ENCODE measurements around the gene FKBP11. TPM values are rescaled to one million over a fixed set of nuclear protein-coding genes. Genes with fewer than 3 reads are reported as not detected.

Gene FKBP11
- total RNA-seq, 1 experiment from 2014 or later, result 21.1 TPM

- intact Hi-C loops (cut with micrococcal nuclease; ENCODE audit: unreplicated experiment), result no loop called here
- no peak overlapping the region for H3K27ac ChIP-seq (ENCODE audit: low read length)
- no peak for TF ChIP-seq TCF7L2 (IDR thresholded peaks at IDR 0.05; ENCODE audit: low read depth, low read length)
- no peak for TF ChIP-seq CTCF (IDR thresholded peaks at IDR 0.05)
- no peak for TF ChIP-seq REST (IDR thresholded peaks at IDR 0.05; ENCODE audit: insufficient read depth in 1 of 2, low read depth in 2 of 2, low read length in 1 of 2)
- no peak for TF ChIP-seq POLR2AphosphoS5 (IDR thresholded peaks at IDR 0.05; ENCODE audit: low read depth, low read length)
- TF ChIP-seq SIN3A (IDR thresholded peaks at IDR 0.05; ENCODE audit: borderline replicate concordance, insufficient read depth, low read depth, low read length), result no peak
- no TSS peak for BruUV-seq (replicated peaks)
- ChIA-PET CTCF (no interaction called here), POLR2A (no interaction called here)
- H3K36me3 ChIP-seq (ENCODE audit: control insufficient read depth, insufficient read depth, low read length), result peaks cover 6% of the 10 kb centered on the region; the same call in 1 of the 2 replicates
- H3K9me3 ChIP-seq (ENCODE audit: control insufficient read depth, insufficient read depth, low read depth, low read length), result no peaks in the 10 kb centered on the region
- no peaks in the 10 kb centered on the region for H3K27me3 ChIP-seq (ENCODE audit: control insufficient read depth, insufficient read depth, low read length)
- DNase-seq (ENCODE audit: low read depth, low spot score) (no peak), ATAC-seq (no peak)
- H3K4me1 ChIP-seq (ENCODE audit: control insufficient read depth, insufficient read depth, low read length), result peaks cover 18% of the 10 kb centered on the region
- no peak overlapping the region for H3K4me3 ChIP-seq (ENCODE audit: low read depth in 2 of 2, low read length in 2 of 2)
- in situ Hi-C loops (cut with HindIII; ENCODE audit: low pct_unique_long_range_greater_than_20kb, low sequenced_read_pairs), result no loop called here
Observed at GRCh38 chr12:48954841-48955501, 29.7 kb upstream of the FKBP11 start.

GRCh38 chr12:48954061-48954460 is 28.8 kb upstream of the FKBP11 start:
- in situ Hi-C loops (cut with HindIII; ENCODE audit: low pct_unique_long_range_greater_than_20kb, low sequenced_read_pairs), result no loop called here
- no peak overlapping the region for H3K4me3 ChIP-seq (ENCODE audit: low read depth in 2 of 2, low read length in 2 of 2)
- no peaks in the 10 kb centered on the region for H3K27me3 ChIP-seq (ENCODE audit: control insufficient read depth, insufficient read depth, low read length)
- ATAC-seq (no peak), DNase-seq (ENCODE audit: low read depth, low spot score) (no peak)
- H3K4me1 ChIP-seq (ENCODE audit: control insufficient read depth, insufficient read depth, low read length), result peaks cover 18% of the 10 kb centered on the region
- H3K36me3 ChIP-seq (ENCODE audit: control insufficient read depth, insufficient read depth, low read length), result peaks cover 6% of the 10 kb centered on the region; the same call in 1 of the 2 replicates
- intact Hi-C loops (cut with micrococcal nuclease; ENCODE audit: unreplicated experiment), result no loop called here
- CTCF ChIA-PET, result no interaction called here
- BruUV-seq (replicated peaks), result no TSS peak
- H3K27ac ChIP-seq (ENCODE audit: low read length), result no peak overlapping the region
- POLR2A ChIA-PET, result no interaction called here
- H3K9me3 ChIP-seq (ENCODE audit: control insufficient read depth, insufficient read depth, low read depth, low read length), result no peaks in the 10 kb centered on the region
- no peak for TF ChIP-seq REST (IDR thresholded peaks at IDR 0.05; ENCODE audit: insufficient read depth in 1 of 2, low read depth in 2 of 2, low read length in 1 of 2)
- no peak for TF ChIP-seq SIN3A (IDR thresholded peaks at IDR 0.05; ENCODE audit: borderline replicate concordance, insufficient read depth, low read depth, low read length)
- no peak for TF ChIP-seq CTCF (IDR thresholded peaks at IDR 0.05)
- no peak for TF ChIP-seq POLR2AphosphoS5 (IDR thresholded peaks at IDR 0.05; ENCODE audit: low read depth, low read length)
- no peak for TF ChIP-seq TCF7L2 (IDR thresholded peaks at IDR 0.05; ENCODE audit: low read depth, low read length)
